ENCODE measurements around the gene TLN1. TPM values are rescaled to one million over a fixed set of nuclear protein-coding genes. Genes with fewer than 3 reads are reported as not detected.

Gene TLN1
- total RNA-seq, 1 donor from 2014 or later, result 684 TPM

GRCh38 chr9:35658137-35658967 is 73.6 kb downstream of the TLN1 start, which contains the start of gene CCDC107:
Gene CCDC107, plus strand, starts transcription at chr9:35658292. Its CDS starts 88 bp downstream, at chr9:35658380.
- Mint-ChIP-seq H3K27ac (ENCODE audit: unreplicated experiment) (peak within 1 kb of the TSS; percentile 99), H3K9me3 (ENCODE audit: low read depth) (no peaks in the 10 kb centered on the region), H3K4me1 (ENCODE audit: low read depth) (peaks cover 58% of the 10 kb centered on the region), H3K27me3 (ENCODE audit: low read depth) (no peaks in the 10 kb centered on the region), H3K4me3 (ENCODE audit: unreplicated experiment) (peak within 1 kb of the TSS; percentile 78), H3K36me3 (ENCODE audit: low read depth) (peaks cover 10% of the 10 kb centered on the region)
- peak; percentile 90 for TF ChIP-seq CTCF (IDR thresholded peaks at IDR 0.05)
- DNase-seq (ENCODE audit: low spot score), result no peak

DNA sequence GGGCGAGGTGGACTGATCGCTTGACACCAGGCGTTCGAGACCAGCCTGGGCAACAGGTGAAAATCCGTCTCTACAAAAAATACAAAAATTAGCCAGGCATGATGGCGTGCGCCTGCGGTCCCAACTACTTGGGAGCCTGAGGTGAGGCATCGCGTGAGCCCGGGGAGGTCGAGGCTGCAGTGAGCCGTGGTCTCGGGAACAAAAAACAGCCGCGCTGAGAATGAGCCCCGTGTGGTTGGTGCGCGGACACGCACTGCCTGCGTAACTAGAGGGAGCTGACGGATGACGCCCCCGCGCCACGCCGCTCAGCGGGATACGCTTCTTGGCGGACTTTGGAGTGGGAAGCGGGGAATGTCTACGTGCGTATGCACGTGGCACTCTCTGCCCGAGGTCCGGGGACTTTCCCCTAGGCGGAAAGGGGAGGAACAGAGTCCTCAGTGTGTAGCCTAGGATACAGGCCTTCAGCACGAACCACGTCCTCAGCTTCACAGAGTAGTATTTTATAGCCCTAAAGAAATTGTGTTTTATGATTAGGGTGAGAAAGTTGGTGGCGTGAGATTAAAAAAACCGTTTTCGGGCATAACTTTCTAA is 74.4 kb downstream of the TLN1 start, which contains the start of gene RMRP:
TSS of gene RMRP (minus strand) at position 474 of the 591 bp plus-strand sequence.
- peak within 1 kb of the TSS; percentile 99 for H3K27ac Mint-ChIP-seq (ENCODE audit: unreplicated experiment)
- TF ChIP-seq CTCF (IDR thresholded peaks at IDR 0.05), result peak; percentile 57
- H3K27me3 Mint-ChIP-seq (ENCODE audit: low read depth), result no peaks in the 10 kb centered on the region
- H3K36me3 Mint-ChIP-seq (ENCODE audit: low read depth), result peaks cover 10% of the 10 kb centered on the region
- DNase-seq (ENCODE audit: low spot score), result peak; percentile 100
- peak within 1 kb of the TSS; percentile 78 for H3K4me3 Mint-ChIP-seq (ENCODE audit: unreplicated experiment)
- no peaks in the 10 kb centered on the region for H3K9me3 Mint-ChIP-seq (ENCODE audit: low read depth)
- peaks cover 52% of the 10 kb centered on the region for H3K4me1 Mint-ChIP-seq (ENCODE audit: low read depth)

DNA sequence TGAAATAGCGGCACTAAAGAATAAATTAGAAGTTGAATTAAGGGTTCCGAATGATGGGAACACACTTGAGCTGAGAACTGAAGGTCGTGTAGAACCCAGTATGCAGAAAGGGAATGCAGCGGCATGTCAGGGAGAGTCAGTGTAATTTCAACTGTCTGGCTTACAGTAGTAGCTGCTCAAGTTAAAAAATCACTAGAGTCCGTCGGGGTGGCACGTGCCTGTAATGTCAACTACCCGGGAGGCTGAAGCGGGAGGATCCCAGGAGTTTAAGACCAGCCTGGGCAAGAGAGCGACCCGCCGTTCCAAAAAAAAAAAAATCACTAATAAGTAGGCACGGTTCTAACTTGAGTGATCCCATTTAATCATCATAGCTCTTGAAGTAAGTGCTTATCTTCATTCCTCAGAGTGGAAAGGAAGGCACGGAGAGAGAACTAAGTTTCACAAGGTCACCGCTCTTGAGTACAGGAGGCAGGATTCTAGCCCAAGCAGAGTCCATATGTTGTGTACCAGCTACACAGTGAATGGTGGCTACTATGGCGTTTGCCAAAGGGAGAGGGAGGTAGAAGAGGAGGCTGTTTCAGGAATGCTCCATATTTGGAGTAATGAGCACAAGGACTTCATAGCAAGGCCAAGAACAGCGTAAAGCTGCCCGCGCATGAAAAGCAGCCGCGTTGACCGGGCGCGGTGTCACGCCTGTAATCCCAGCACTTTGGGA is 75.0 kb downstream of the TLN1 start:
- TF ChIP-seq CTCF (IDR thresholded peaks at IDR 0.05), result no peak
- DNase-seq (ENCODE audit: low spot score), result no peak
- Mint-ChIP-seq H3K36me3 (ENCODE audit: low read depth) (peaks cover 10% of the 10 kb centered on the region), H3K27me3 (ENCODE audit: low read depth) (no peaks in the 10 kb centered on the region), H3K27ac (ENCODE audit: unreplicated experiment) (peak overlapping the region; percentile 99), H3K9me3 (ENCODE audit: low read depth) (no peaks in the 10 kb centered on the region), H3K4me1 (ENCODE audit: low read depth) (peaks cover 48% of the 10 kb centered on the region), H3K4me3 (ENCODE audit: unreplicated experiment) (peak overlapping the region; percentile 70)

- Mint-ChIP-seq H3K27me3 (ENCODE audit: low read depth) (no peaks in the 10 kb centered on the region), H3K4me3 (ENCODE audit: unreplicated experiment) (no peak overlapping the region), H3K36me3 (ENCODE audit: low read depth) (peaks cover 8% of the 10 kb centered on the region), H3K4me1 (ENCODE audit: low read depth) (peaks cover 44% of the 10 kb centered on the region), H3K27ac (ENCODE audit: unreplicated experiment) (peak overlapping the region; percentile 99), H3K9me3 (ENCODE audit: low read depth) (no peaks in the 10 kb centered on the region)
- DNase-seq (ENCODE audit: low spot score), result no peak
- TF ChIP-seq CTCF (IDR thresholded peaks at IDR 0.05), result no peak
Measured at GRCh38 chr9:35656348-35656747, 75.6 kb downstream of the TLN1 start.

DNA sequence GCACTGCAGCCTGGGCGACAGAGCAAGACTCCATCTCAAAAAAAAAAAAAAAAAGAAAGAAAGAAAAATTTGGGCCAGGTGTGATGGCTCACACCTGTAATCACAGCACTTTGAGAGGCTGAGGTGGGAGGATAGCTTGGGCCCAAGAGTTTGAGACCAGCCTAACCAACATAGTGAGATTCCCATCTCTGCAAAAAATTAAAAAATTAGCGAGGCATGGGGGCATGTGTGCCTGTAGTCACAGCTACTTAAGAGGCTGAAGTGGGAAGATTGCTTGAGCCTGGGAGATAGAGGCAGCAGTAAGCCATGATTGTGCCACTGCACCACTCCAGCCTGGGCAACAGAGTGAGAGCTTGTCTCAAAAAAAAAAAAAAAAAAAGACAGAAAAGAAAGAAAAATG is 78.4 kb downstream of the TLN1 start:
- Mint-ChIP-seq H3K36me3 (ENCODE audit: low read depth) (no peaks in the 10 kb centered on the region), H3K4me3 (ENCODE audit: unreplicated experiment) (no peak overlapping the region), H3K27ac (ENCODE audit: unreplicated experiment) (no peak overlapping the region), H3K4me1 (ENCODE audit: low read depth) (peaks cover 18% of the 10 kb centered on the region), H3K27me3 (ENCODE audit: low read depth) (no peaks in the 10 kb centered on the region), H3K9me3 (ENCODE audit: low read depth) (no peaks in the 10 kb centered on the region)
- no peak for TF ChIP-seq CTCF (IDR thresholded peaks at IDR 0.05)
- no peak for DNase-seq (ENCODE audit: low spot score)
